Mammary epithelial cell (primary cell): ENCODE measurements around the gene CDK5RAP3.

Experiments used
- CTCF ChIP-seq, 2 donors: IDR thresholded peaks in 1 of 2; conservative IDR thresholded peaks in 1 of 2; 2 replicates each; pipeline ENCODE4 v1.5.1; 2011 to 2012; ENCODE audit warnings: inconsistent platforms in 2 of 2, low read length in 2 of 2, mild to moderate bottlenecking in 2 of 2, control low read depth in 1 of 2, low read depth in 1 of 2; ENCODE audit not compliant: insufficient read depth in 1 of 2; ENCODE audit errors: extremely low read depth in 1 of 2
- EZH2 ChIP-seq: IDR thresholded peaks from 2 replicates; pipeline ENCODE4 v1.6.1; 2012; ENCODE audit warnings: low read length, inconsistent platforms, borderline replicate concordance

DNA sequence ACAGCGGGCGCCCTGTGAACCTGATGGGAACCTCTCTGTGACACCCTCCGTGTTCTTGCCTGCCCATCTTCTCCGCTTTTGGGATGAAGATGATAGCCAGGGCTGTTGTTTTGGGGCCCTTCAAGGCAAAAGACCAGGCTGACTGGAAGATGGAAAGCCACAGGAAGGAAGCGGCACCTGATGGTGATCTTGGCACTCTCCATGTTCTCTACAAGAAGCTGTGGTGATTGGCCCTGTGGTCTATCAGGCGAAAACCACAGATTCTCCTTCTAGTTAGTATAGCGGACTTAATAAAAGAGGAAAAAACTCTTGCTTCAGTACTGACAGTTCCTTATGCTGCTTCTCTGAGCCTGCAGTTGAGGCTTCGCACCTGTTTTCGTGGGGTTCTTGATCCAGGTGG is 10.5 kb downstream of the CDK5RAP3 start:
- no peak for TF ChIP-seq CTCF (conservative IDR thresholded peaks at IDR 0.05 in 1 of 2, IDR thresholded peaks at IDR 0.05 in 1 of 2; ENCODE audit: extremely low read depth in 1 of 2, insufficient read depth in 1 of 2, low read depth in 1 of 2, low read length in 2 of 2)
- no peak for TF ChIP-seq EZH2
